ENCODE data around the gene TMEM270.
"Not testable (repeated sequence)": the region's sequence is repeated elsewhere in the genome, so short reads cannot be mapped to it uniquely, and the experiment has no call there.

Gene TMEM270

DNA sequence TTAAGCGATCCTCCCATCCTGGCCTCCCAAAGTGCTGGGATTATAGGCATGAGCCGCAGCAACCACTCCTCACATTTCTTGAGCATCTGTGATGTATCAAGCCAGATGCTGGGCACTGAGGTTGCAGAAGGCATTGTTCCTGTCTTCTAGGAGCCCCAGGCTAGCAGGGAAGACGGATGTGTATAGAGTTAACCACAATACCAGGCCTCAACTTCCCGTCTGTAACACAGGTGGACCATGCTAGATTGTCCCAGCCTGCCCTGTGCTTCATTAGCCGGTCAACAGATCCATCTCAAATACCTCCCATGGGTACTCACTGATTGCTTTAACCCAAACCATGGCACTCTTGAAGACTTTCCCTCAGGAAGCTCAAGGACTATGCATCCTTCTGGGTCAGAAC is 32.0 kb upstream of the TMEM270 start:
- TF ChIP-seq ZNF274 (IDR thresholded peaks at IDR 0.05; ENCODE audit: low read depth, low read length), result no peak
- H3K4me3 ChIP-seq (ENCODE audit: low read length), result no peak overlapping the region

DNA sequence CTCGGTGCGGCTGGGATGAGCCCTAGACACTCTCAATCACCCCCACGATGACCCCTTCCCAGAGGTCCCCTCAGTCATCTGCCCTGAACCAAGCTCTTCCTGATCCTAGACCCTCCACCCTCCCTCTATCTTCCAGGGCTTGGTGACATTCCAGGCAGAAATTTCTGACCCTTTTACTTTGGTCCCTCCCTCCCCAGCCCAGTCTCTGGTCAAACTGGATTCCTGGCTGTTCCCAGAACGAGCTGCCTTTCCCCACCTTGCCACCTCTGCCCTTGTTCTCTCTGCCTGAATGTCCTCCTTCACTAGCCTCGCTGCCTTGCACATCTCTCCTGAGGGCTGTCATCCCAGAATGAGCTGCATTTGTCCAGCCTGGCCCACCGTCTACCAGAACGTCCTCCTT is 31.5 kb upstream of the TMEM270 start:
- TF ChIP-seq ZNF274 (IDR thresholded peaks at IDR 0.05; ENCODE audit: low read depth, low read length), result no peak
- H3K4me3 ChIP-seq (ENCODE audit: low read length), result no peak overlapping the region

DNA sequence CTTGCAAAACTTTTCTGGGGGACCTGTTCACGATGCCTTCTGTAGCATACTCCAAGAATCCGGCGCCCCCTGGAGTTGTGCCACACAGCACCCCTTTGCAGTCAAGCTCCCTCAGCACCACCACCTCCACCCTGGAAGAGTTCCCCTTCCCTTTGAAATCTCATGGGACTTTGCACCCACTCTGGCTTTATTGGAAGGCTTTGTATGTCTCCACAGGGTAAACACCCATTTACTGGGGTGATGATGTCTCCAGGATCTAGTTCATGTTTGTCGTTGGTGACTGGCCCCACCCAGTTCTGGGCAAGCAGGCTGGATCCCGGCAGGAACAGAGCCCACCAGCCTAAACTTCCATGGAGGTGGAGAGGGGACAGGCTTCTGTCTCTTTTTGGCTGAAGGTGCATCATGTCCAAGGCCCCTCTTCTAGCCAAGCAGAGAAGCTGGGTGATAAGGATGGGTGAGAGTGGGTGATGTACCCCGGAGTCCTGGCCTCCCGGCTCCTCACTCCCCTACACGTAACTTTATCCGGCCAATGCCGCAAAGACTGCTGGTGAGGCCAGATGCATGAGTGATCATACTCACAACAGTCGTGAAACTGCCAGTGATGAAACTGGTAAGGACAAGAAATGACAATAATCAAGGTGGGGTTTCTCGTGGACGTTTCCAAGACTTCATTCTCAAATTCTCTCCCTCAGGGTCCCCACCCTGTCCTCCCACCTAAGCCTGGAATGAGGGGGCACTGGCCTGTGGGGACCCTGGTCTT is 30.9 kb upstream of the TMEM270 start:
- no peak for TF ChIP-seq ZNF274 (IDR thresholded peaks at IDR 0.05; ENCODE audit: low read depth, low read length)
- H3K4me3 ChIP-seq (ENCODE audit: low read length), result no peak overlapping the region

DNA sequence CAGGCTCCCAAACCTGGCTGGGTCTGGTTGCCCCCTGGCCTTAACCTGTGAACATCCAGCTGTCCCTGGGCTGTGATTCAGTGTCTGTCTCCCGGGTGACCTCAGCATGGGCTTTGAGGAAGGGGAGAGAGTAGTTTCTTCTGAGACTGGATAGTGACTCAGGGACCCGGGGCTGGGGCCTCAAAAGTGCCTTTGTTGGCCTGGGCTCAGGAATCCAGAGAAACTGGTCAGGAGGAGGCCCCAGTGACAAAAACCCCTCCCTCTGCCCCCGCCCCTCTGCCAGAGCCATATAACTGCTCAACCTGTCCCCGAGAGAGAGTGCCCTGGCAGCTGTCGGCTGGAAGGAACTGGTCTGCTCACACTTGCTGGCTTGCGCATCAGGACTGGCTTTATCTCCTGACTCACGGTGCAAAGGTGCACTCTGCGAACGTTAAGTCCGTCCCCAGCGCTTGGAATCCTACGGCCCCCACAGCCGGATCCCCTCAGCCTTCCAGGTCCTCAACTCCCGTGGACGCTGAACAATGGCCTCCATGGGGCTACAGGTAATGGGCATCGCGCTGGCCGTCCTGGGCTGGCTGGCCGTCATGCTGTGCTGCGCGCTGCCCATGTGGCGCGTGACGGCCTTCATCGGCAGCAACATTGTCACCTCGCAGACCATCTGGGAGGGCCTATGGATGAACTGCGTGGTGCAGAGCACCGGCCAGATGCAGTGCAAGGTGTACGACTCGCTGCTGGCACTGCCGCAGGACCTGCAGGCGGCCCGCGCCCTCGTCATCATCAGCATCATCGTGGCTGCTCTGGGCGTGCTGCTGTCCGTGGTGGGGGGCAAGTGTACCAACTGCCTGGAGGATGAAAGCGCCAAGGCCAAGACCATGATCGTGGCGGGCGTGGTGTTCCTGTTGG is 30.0 kb upstream of the TMEM270 start, which contains the start of gene CLDN4:
CLDN4 (plus strand) TSS at position 316 of the 903 bp plus-strand sequence; CDS start at position 522, 206 bp downstream.
- no peak for TF ChIP-seq ZNF274 (IDR thresholded peaks at IDR 0.05; ENCODE audit: low read depth, low read length)
- no peak within 1 kb of the TSS for H3K4me3 ChIP-seq (ENCODE audit: low read length)

DNA sequence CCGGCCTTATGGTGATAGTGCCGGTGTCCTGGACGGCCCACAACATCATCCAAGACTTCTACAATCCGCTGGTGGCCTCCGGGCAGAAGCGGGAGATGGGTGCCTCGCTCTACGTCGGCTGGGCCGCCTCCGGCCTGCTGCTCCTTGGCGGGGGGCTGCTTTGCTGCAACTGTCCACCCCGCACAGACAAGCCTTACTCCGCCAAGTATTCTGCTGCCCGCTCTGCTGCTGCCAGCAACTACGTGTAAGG is 29.4 kb upstream of the TMEM270 start:
- H3K4me3 ChIP-seq (ENCODE audit: low read length), result no peak overlapping the region
- no peak for TF ChIP-seq ZNF274 (IDR thresholded peaks at IDR 0.05; ENCODE audit: low read depth, low read length)

DNA sequence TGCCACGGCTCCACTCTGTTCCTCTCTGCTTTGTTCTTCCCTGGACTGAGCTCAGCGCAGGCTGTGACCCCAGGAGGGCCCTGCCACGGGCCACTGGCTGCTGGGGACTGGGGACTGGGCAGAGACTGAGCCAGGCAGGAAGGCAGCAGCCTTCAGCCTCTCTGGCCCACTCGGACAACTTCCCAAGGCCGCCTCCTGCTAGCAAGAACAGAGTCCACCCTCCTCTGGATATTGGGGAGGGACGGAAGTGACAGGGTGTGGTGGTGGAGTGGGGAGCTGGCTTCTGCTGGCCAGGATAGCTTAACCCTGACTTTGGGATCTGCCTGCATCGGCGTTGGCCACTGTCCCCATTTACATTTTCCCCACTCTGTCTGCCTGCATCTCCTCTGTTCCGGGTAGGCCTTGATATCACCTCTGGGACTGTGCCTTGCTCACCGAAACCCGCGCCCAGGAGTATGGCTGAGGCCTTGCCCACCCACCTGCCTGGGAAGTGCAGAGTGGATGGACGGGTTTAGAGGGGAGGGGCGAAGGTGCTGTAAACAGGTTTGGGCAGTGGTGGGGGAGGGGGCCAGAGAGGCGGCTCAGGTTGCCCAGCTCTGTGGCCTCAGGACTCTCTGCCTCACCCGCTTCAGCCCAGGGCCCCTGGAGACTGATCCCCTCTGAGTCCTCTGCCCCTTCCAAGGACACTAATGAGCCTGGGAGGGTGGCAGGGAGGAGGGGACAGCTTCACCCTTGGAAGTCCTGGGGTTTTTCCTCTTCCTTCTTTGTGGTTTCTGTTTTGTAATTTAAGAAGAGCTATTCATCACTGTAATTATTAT is 28.9 kb upstream of the TMEM270 start:
- no peak overlapping the region for H3K4me3 ChIP-seq (ENCODE audit: low read length)
- no peak for TF ChIP-seq ZNF274 (IDR thresholded peaks at IDR 0.05; ENCODE audit: low read depth, low read length)

DNA sequence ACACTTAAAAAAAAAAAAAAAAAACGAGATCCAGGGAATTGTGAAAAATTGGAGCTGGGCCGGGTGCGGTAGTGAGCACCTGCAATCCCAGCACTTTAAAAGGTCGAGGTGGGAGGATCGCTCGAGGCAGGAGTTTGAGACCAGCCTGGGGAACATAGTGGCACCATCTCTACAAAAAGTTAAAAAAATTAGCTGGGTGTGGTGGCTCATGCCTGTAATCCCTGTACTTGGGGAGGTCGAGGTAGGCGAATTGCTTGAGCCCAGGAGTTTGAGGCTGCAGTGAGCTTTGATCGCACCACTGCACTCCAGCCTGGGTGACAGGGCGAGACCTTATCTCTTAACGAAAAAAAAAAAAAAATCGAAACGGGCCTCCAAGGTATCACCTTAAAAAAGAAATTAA is 28.2 kb upstream of the TMEM270 start:
- TF ChIP-seq ZNF274 (IDR thresholded peaks at IDR 0.05; ENCODE audit: low read depth, low read length), result no peak
- no peak overlapping the region for H3K4me3 ChIP-seq (ENCODE audit: low read length)

DNA sequence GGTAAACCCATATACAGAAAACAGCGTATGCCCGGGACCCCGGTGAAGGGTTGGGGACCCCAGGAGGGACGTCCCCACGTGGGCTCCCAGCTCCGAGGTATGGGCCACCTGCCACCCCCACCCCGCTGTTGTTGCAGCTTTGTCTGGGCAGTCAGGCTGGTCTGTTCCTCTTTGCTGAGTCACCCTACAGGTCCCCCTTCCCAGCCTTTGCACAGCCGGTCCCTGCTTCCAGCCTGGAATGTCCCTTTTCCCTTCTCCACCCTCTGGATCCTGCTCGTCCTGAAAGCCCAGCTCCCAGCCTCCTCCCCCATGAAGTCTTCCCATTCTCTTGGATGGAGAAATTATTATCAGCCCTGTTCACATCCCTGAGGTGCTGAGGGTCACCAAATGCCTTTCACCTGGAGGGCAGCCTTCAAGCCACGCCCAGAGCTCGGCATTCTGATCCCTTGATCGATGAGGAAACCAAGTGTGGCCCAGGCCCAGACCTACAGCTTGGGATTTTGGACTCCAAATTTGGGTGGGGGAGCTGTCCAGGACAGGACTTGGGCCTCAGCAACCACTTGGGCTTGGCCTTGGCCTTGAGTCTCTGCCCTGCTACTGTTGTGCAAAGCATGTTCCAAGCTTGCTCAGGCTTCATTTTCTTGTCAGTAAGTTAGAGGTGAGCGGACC is 27.6 kb upstream of the TMEM270 start:
- no peak overlapping the region for H3K4me3 ChIP-seq (ENCODE audit: low read length)
- TF ChIP-seq ZNF274 (IDR thresholded peaks at IDR 0.05; ENCODE audit: low read depth, low read length), result no peak

DNA sequence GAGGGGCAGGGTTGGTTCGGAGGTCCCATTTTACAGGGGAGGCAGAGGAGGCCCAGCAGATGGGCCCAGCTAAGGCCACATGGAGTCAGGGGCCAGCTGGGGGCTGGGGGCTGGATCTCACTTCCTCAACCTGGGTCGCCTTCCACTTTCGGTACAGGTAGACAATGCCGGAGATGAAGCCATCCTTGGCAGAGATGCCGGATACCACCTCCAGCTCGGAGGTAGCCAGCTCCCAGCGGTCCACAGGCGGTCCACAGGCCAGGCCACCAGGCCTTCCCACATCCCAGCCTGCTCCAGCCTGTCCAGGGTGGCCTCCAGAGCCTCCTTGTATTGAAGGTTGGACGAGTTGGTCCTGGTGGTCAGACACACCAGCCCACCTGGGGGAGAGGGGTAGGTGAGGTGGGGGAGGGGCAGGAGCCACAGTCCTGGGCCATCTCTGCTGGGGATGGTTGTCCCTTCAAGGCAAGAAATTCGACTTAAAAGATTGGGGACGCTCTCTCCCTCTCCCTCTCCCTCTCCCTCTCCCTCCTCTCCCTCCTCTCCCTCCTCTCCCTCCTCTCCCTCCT is 26.2 kb upstream of the TMEM270 start:
- no peak for TF ChIP-seq ZNF274 (IDR thresholded peaks at IDR 0.05; ENCODE audit: low read depth, low read length)
- H3K4me3 ChIP-seq (ENCODE audit: low read length), result no peak overlapping the region

DNA sequence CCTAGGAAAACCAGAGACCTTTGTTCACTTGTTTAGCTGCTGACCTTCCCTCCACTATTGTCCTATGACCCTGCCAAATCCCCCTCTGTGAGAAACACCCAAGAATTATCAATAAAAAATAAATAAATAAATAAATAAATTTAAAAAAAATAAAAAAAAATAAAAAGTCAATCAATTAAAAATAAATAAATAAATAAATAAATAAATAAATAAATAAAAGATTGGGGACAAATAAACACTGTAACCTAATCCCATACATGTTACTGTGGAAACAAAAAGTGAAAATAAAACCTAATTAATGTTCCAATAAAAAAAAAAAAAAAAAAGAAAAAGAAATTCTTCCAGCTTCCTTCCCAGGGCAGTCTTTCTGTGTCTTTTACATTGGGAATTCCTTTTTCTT is 23.8 kb upstream of the TMEM270 start:
- H3K4me3 ChIP-seq (ENCODE audit: low read length), result not testable (repeated sequence)

DNA sequence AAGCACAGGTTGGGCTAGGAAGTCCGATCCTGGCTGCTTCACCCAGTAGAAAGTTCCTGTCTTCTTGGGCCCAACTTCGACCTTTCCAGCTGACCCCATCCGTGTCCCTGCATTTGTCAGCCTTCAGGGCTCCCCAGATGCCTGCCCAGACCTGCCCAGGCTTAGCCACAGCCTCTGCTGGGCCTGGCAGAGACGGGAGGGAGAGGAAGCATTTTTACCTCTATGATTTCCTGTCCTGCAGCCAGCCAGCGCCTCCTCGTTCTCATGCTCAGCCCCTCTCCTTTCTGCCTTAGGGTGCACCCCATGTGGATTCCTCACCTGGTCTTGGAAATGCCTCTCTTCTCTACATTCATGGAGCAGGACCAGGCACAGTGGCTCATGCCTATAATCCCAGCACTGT is 22.3 kb upstream of the TMEM270 start:
- TF ChIP-seq ZNF274 (IDR thresholded peaks at IDR 0.05; ENCODE audit: low read depth, low read length), result no peak
- H3K4me3 ChIP-seq (ENCODE audit: low read length), result no peak overlapping the region

DNA sequence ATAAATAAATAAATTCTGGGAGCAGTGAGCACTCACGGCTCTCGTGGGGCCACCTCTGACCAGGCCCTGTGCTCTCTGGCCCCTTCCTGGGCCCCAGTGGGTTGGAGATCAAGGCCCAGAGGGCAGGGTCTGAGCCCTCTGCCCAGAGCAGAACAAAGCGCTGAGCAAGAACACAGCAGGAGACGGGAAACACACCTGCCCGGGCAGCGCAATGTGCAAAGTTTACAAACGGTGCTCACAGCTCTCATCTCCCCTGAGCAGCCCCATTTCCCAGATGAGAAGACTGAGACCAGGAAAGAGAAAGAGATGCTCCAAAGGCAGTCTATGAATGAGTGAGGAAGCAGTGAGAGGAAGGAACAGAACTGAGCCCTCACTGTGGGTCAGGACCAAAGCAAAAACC is 21.7 kb upstream of the TMEM270 start:
- TF ChIP-seq ZNF274 (IDR thresholded peaks at IDR 0.05; ENCODE audit: low read depth, low read length), result no peak

DNA sequence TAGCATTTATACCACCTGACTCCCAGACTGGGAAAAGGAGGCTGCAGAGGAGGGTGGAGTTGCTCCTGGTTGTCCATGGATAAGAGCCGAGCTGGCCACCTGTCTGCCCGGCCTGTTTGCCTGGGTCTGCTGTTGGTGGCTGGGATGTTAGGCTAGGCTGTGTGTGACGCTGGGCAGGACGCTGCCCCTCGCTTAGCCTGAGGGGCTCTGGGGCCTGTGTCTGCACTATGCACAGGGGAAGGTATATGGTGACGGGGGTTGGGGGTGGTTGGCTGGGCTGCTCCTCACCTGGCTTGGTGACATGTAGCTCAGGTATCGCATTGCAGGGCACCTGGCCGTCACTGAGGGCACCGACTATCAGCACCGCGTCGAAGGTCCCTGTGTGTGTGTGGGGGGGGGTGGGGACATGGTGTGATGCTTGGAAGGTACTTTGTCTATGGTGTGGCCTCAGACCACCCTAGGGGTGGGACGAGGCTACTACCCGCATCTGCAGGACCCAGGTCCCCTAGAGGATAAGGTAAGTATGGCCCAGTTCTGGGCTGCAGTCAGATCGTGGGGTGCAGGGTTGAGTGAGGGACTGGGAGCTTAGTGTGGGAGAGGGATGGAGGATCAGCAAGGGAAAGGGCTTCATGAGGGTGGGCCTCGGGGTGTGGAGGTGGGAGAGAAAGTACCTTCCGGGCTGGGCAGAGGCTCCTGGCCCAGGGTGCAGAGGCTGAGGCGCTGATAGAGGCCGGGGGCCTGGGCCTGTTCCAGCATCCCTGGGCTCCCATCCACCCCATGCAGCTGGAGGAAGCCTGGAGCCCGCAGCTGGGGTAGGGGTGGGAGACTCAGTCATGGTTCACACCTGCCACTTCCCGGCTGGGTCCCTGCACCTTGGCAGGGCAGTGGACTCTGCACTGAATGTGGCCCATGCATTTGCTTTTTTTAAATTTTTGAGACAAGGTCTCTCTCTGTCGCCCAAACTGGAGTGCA is 20.9 kb upstream of the TMEM270 start:
- no peak for TF ChIP-seq ZNF274 (IDR thresholded peaks at IDR 0.05; ENCODE audit: low read depth, low read length)
- no peak overlapping the region for H3K4me3 ChIP-seq (ENCODE audit: low read length)

More for the DNA sequence above, 21.7 kb upstream of the TMEM270 start:
- no peak overlapping the region for H3K4me3 ChIP-seq (ENCODE audit: low read length)
